ENCODE measurements around the gene IGFBP6. TPM values are rescaled to one million over a fixed set of nuclear protein-coding genes. Genes with fewer than 3 reads are reported as not detected.

Gene IGFBP6
- total RNA-seq, 1 donor from 2014 or later = 54.3 TPM

DNA sequence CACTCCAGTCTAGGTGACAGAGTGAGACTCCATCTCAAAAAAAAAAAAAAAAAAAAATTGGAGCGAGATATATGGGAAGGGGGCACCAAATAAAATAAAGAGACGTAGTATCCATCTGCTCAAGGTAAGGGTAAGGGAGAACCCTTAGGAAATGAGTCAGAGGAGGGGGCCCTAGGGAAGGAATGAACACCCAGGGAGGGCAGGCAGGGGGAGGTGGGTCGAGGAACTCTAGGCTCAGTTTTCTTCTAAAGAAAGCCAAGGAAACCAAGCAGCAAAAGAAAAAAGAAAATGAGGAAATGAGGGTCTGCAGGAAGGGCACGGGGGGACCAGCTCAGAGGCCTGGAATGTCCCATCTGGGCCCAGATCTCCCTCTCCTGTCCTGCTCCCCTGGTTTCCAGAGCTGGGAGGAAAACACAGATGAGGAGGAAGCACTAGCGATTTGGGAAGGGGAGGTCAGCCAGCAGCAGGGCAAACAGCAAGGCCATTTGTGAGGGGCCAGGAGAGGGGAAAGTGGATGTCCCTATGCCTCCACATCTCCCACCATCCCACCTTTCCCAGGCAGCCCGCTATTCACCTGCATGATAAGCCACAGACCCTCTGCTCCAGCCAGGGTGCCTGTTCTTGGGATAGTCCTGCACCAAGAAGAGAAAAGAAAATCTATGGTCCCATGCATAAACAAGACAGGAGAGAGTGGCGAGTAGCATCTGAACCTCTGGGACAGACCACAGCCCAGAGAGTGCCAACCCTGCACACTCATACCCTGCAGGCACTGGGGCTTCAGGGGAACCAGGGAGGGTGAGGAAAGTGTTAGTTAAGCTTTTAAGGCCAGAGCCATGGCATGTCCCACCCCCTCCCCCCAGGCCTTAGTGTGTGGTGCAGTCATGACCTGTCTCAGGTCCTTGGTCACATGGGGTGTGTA lies 30.1 kb upstream of the IGFBP6 start:
- intact Hi-C loops (cut with DNase I) = loop anchor here (5.0 kb wide), 1 partner anchor 230 kb away; the partner anchor contains the start of genes MYG1 and PFDN5
- ATAC-seq (no peak), DNase-seq (ENCODE audit: missing footprints) (no peak)

DNA sequence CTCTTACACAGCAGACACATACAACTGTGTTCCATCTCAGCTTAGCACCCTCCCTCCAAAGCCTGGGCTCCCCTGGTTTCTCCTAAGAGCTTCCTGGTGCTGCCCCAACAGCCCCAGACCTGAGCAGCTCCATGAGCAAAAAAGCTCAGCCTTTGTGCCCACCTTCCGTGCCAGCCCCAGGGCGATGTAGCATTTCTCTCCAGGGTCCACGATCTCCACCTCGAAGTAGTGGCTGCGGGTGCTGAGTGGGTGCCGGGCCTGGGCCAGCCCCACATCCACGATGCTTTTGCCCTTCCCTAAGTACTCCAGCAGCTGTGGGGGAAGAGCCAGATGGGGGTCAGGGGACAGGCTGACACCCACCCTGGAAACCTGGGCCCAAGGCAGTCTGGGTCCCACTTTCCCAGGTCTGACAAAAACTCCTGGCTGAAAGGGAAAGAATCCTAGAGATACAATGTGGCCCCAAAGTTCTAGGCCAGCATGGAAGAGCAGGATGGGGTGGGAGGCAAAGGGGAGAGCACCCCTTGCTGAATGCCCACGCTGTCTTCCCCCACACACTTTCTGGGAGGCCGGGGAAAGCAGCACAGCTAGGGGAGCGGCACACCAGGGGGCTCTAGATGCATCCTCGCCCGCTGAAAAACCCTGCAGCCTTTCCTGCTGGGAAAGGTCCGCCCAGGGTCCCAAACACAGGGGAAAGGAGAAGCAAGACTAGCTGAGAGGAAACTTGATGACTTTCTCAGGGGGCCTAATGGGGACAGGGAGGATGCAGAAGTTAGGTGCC lies 29.3 kb upstream of the IGFBP6 start:
- DNase-seq (ENCODE audit: missing footprints) (no peak), ATAC-seq (no peak)
- intact Hi-C loops (cut with DNase I) = loop anchor here (5.0 kb wide), 1 partner anchor 229 kb away; the partner anchor contains the start of genes MYG1 and PFDN5

DNA sequence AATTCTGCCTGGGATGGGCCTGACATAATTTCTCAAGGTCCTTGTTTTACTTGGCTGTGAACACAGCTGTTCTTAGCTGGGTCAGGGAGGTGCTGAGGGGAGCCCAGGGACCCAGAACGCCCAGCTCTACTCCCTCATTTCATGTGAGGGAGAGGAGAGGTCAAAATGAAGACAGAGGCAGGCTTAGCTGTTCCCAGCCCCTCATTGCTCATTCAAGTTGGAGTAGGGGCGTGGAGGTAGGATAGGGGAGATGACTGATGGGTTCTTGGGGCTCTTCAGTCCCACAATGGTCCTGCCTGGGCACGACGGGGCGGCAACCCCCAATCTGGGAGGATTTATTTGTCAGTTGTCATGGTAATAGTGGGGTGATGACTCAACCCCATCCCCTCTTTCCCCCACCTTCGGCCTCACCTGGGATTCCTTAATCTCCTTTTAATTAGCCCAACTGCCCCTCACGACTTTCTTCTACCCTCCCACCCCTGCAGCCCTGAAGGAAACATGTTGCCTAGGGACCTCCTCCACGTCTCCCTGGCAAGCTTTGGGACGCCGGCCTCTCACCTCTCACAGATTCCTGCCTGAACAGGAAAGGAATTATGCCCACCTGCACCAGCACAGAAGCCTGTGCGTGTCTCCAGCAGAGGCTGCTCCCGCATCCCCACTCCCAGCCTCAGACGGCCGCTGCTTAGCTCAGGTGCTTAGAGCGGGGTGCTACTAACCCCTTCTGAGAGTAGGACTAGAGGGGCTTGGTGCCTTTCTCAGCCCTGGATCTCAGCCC lies 28.5 kb upstream of the IGFBP6 start:
- intact Hi-C loops (cut with DNase I) = loop anchor here (5.0 kb wide), 1 partner anchor 228 kb away; the partner anchor contains the start of genes MYG1 and PFDN5
- ATAC-seq = peak; percentile 11

DNA sequence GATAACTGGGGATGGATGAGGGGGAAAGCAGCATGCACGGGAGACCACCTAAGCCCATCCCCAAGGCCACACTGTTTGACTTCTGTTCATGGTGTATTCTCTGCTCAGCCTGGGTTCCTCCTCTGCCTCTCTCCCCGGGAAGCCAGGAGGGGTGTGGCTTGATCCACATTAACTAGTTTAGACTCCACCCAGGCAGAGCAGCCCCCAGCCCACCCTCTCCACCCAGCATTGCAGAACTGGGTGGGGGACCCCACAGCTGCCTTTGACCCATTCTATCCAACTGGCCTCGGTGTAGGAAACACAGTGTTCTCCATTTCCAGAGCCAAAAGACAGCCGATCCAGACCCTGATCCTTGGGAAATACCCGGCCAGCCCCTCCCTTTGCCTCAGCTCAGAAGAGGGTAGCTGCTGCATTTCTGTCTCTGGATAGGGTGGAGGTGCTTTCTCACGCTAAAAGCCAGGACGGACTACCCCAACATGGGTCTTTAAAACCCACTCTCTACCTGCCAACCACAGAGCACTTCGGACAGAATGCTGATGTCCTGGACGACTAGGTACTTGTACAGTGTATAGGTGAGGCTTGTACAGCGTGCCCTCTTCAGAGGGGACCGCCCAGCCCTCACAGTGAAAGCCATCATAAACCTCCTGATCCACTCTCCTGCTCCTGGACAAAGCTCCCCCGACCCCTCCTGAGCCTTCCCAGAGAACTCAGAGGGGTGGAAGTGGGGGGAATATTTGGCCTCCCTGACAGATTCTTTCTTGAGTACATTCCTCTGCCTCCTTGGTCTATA lies 27.7 kb upstream of the IGFBP6 start:
- peak; percentile 22 for ATAC-seq

More for the DNA sequence above, 28.5 kb upstream of the IGFBP6 start:
- no peak for DNase-seq (ENCODE audit: missing footprints)

DNA sequence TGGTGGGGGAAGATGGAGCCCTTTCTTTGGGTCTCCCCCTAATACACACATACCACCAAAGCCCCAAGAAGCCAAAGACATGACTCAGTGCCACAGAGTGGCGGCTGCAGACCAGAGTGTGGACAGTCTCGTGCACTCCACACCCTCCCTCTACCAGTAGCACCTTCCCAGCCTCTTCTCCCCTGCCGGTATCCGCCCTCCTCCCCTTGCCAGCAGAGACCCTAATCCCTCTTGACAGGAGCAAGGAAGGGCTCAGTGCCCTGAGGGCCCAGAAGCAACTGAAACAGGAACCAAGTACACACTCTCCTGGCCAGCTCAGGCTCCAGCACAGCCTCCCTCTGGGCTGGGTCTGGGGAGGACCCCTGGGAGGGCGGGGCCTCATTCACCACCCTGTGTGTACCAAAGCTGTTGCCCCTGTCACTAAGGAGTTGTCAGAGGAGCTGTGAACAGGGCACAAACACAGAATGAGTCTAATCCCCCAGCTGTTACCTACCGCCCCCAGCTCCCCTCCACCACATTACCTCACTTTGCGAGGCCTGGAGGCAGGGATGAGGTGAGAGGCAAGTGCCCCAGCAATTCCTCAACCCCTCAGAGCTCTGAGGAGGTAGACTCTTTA lies 26.5 kb upstream of the IGFBP6 start:
- ATAC-seq (no peak), DNase-seq (ENCODE audit: missing footprints) (no peak)
- intact Hi-C loops (cut with DNase I) = loop anchor here (5.0 kb wide), 1 partner anchor 111 kb away; the partner anchor contains the start of genes CSAD and ZNF740

More for the DNA sequence above, 27.7 kb upstream of the IGFBP6 start:
- peak; percentile 62 for DNase-seq (ENCODE audit: missing footprints)
- intact Hi-C loops (cut with DNase I) = loop anchor here (5.0 kb wide), 2 partner anchors 112 to 227 kb away; partner anchors contain the start of genes CSAD, MYG1, PFDN5 and ZNF740

DNA sequence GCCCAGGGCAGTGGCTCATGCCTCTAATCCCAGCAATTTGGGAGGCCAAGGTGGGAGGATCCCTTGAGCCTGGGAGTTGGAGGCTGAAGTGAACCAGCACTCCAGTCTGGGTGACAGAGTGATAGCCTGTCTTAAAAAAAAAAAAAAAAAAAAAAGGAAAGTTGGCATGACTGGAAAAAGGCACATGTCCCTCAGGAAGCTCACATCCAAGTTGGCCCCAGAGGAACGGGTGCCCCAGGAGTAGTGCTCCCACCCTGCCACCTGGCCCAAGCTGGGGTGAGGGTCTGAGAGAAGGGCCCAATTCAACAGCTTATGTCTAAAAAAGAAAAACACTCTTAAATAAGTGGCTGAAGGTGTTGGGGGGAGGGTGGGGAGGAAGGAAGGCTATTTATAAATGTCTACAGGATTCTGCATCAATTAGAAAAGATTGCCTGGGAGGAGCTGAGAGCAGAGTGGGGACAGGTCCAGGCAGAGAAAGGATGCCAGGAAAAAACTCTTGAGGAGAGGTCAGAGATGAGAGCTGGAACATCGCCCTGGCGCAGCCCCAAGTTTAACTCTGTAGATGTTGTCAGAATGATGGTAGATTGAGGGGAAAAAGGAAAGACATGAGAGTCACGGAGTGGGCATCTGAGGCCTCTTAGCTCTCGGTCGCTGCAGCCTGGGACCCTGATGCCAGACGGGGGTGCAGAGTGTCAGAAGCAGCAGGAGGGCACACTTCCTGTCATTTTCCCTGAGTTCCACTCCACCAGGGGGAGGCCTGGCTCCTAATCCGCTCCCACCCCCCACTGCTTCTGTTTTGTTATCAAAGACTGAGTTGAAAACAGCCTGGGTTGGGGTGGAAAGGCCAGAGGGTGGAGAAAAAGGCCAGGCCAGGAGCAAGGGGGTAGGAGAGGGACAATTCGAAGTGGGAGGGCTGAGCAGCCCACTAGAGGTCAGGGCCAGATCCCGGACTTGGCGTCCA lies 25.6 kb upstream of the IGFBP6 start:
- DNase-seq (ENCODE audit: missing footprints) (peak; percentile 87), ATAC-seq (peak; percentile 58)
- intact Hi-C loops (cut with DNase I) = loop anchor here (5.0 kb wide), 1 partner anchor 110 kb away; the partner anchor contains the start of genes CSAD and ZNF740

DNA sequence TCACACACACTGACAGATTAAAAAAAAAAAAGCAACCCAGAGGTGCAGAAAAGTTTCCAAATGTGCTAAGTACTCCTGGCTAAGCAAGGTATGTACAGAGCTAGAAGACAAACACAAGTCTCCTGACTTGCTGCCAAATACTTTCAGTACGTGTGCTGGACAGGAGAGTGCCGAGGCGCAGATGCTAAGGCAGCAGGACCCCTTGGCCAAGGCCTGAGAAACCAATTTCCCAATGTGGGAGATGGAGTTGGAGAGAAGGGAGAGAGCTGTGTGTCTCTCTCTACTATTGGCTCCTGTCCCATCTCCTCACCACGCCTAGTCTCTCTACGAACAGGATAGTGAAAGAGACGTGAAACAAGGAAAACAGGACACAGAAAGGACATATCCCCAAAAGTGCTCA lies 23.6 kb upstream of the IGFBP6 start:
- intact Hi-C loops (cut with DNase I) = loop anchor here (5.0 kb wide), 1 partner anchor 108 kb away; the partner anchor contains the start of genes CSAD and ZNF740
- ATAC-seq (no peak), DNase-seq (ENCODE audit: missing footprints) (no peak)

DNA sequence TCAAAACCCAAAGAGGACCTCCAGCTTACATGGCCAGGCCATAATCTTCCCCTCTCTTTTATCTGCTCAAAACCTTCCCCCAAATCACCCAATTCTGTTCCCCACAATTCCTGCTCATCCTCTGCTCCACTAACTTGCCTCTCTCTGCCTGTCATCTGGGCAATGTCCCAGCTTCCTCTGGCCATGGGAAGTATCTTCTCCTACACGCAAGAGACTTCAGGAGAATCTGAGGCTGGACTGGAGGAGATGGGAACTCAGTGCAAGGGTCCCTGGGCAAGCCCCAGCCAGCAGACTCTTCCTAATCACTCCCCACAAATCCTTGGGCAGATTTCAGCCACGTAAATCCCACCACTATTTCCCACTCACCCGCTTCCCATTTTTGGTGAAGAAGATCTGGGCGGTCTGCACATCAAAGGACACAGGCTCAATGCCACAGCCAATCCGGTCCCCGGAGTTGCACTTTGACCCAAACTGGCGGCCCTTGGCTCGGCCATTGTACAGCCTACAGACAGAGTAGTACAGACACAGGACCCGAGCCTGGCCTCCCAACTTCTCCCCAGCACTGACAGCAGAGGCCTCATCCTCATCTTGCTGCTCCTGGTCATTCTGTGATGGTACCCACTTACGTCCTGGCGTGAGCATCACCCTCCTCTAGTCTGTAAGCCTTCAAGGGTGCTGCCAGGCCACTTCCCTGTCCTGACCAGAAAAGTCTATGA lies 23.0 kb upstream of the IGFBP6 start:
- intact Hi-C loops (cut with DNase I) = loop anchor here (5.0 kb wide), 1 partner anchor 108 kb away; the partner anchor contains the start of genes CSAD and ZNF740
- DNase-seq (ENCODE audit: missing footprints) (no peak), ATAC-seq (no peak)

DNA sequence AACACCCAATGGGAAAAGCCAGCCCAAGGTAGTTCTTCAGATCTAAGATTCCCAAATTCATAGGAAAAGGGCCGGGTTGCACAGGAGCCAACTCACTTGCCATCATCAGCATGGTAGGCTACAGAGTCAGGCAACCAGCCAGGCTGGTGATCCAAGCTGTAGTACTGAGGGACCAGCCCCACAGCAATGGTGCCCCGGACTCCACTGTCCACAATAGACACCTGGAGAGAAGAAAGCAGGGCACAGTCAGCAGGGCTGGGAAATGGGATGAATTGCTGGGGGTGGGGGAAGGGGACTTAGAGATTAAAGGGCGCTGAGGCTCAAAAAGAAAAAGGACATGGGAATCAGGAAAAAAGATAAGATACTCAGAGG lies 22.5 kb upstream of the IGFBP6 start:
- no peak for DNase-seq (ENCODE audit: missing footprints)
- ATAC-seq = no peak
- intact Hi-C loops (cut with DNase I) = loop anchor here (5.0 kb wide), 1 partner anchor 107 kb away; the partner anchor contains the start of genes CSAD and ZNF740

DNA sequence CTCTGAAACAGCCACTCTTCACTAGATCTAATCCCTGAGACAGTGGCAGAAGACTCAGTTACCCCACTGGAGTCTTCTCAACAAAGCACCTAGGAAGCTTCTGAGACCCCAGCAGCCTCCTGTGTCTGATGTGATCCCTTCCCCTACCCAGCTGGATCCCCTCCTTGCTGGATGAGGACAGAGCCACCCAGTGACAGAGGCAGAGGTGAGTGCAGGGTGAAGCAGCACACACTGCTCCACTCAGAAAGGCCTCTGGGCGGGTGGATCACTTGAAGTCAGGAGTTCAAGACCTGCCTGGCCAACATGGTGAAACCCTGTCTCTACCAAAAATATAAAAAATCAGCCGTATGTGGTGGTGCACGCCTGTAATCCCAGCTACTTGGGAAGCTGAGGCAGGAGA lies 21.0 kb upstream of the IGFBP6 start:
- DNase-seq (ENCODE audit: missing footprints) = no peak
- no peak for ATAC-seq
- intact Hi-C loops (cut with DNase I) = no loop called here

DNA sequence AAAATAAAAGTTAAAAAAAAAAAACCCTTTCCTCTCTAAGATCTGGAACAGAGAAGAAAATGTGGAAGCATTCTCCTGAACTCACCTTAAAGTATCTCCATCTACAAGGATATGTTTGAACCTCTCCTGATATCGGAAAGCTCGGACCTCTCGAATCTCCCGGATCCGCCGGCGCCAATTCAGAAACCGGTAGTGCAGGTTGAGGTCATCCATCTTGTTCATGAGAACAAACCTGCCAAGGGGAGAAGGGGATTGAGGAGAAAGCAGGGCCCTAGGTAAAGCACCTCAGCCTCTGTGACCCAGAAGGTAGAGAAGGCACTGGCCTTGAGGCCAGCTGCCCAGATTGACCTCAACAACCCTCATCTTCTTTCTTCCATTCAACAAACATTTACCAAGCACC lies 20.4 kb upstream of the IGFBP6 start:
- DNase-seq (ENCODE audit: missing footprints) (no peak), ATAC-seq (no peak)
- intact Hi-C loops (cut with DNase I) = no loop called here

DNA sequence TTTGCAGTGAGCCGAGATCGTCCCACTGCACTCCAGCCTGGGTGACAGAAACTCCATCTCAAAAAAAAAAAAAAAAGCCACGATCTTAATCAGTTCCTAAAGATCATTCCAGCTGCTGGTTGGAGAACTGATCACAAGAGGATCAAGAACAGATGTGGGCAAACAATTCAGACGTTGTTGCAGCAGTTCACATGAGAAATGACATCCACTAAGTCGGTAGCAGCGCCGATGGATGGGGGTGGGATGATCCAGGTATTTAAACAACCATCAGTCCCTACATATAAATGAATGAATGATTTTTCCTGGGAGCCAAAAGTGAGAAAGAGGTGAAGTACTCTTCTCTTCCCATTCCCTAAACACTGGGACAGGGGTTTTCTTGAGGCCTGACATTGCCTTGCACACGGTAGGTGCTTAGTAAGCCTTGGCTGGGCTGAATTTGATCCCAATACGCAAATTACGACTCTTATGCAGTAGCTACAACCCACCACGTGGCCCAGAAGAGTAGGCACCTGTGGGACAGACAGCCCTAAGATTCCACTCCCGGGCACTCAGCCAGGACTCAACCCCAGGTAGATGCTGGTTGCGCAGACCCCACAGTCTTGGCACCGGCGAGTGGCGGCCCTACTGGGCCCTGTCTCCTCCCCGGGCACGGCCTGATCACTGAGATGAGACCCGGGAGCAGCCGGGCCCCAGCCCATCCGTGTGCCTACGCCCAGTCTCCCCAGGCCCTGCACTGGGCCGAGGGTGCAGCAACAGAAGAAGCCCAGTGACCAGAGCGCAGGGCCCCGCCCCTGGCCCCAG lies 18.8 kb upstream of the IGFBP6 start:
- intact Hi-C loops (cut with DNase I) = loop anchor here (2.0 kb wide), 1 partner anchor 18 kb away; the partner anchor contains the start of gene IGFBP6
- ATAC-seq (no peak), DNase-seq (ENCODE audit: missing footprints) (no peak)

DNA sequence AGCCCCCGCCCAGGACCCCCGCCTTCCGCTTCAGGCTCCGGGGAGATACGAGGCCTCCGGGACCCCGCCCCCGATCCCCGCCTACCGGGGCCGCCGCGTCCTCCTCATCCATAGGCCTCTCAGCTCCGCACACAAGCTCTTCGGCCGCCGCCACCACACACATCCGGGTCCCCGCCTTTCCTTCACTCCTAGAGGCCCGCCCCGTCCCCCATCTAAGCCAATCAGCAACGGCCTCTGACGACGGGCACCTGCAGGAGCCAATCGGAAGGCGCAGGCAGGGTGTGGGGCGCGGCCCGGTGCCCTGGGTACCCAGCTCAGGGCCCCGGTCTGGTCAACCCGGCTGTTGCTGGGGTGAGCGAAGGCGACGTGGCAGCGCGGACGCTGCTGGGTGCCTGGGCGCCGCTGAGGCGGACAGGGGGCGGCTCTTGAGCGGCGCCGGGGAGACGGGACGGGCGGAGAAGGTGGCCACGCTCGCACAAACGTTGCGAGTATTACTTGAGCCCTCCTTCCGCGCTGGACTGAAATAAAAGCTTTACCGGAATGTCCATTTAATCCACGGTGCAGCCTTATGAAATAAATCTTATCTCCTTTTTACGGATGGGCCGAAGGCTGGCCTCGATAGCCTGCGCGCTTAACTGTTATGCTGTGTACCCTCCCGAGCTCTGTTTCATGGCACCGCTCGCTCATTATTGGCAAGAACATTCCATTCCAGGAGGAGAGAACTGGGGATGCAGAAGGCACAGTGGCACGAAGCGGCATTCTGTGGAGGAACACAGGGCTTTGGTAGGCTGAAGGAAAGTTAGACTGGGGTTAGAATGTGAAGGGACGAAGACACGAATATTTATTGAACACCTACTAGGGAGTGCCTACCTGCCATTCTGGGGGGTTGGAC lies 18.0 kb upstream of the IGFBP6 start, which contains the start of gene SPRYD3:
SPRYD3 (minus strand) TSS at position 165 of the 892 bp plus-strand sequence; CDS start at position 108, 57 bp downstream.
- ATAC-seq = peak; percentile 99
- intact Hi-C loops (cut with DNase I) = loop anchor here (2.0 kb wide), 1 partner anchor 17 kb away; the partner anchor contains the start of gene IGFBP6
- peak; percentile 99 for DNase-seq (ENCODE audit: missing footprints)
